Measurements from ENCODE around the gene EXTL1.

The EXTL1 gene

GRCh38 chr1:26037904-26038303 lies 16.3 kb downstream of the EXTL1 start:
- WGBS, result 92% methylated on average over 6 of the region's 6 CpGs
- Histone ChIP-seq H3K9ac (ENCODE audit: low read depth, low read length) (no peak overlapping the region), H3K4me1 (ENCODE audit: insufficient read depth, low read length) (no peaks in the 10 kb centered on the region), H3K27me3 (ENCODE audit: insufficient read depth, low read length) (peaks cover 71% of the 10 kb centered on the region), H3K4me3 (ENCODE audit: low read length) (no peak overlapping the region), H3K36me3 (ENCODE audit: insufficient read depth, low read length) (no peaks in the 10 kb centered on the region), H3K27ac (ENCODE audit: low read depth, low read length) (no peak overlapping the region), H3K9me3 (ENCODE audit: insufficient read depth, low read depth, low read length) (no peaks in the 10 kb centered on the region)

GRCh38 chr1:26038477-26038876 lies 16.9 kb downstream of the EXTL1 start:
- H3K27ac ChIP-seq (ENCODE audit: low read depth, low read length), result no peak overlapping the region
- no peaks in the 10 kb centered on the region for H3K36me3 ChIP-seq (ENCODE audit: insufficient read depth, low read length)
- peaks cover 72% of the 10 kb centered on the region for H3K27me3 ChIP-seq (ENCODE audit: insufficient read depth, low read length)
- H3K4me3 ChIP-seq (ENCODE audit: low read length), result no peak overlapping the region
- 90% methylated on average over 6 of the region's 6 CpGs for WGBS
- no peaks in the 10 kb centered on the region for H3K9me3 ChIP-seq (ENCODE audit: insufficient read depth, low read depth, low read length)
- no peak overlapping the region for H3K9ac ChIP-seq (ENCODE audit: low read depth, low read length)
- no peaks in the 10 kb centered on the region for H3K4me1 ChIP-seq (ENCODE audit: insufficient read depth, low read length)

- Histone ChIP-seq H3K9ac (ENCODE audit: low read depth, low read length) (no peak overlapping the region), H3K27ac (ENCODE audit: low read depth, low read length) (no peak overlapping the region), H3K9me3 (ENCODE audit: insufficient read depth, low read depth, low read length) (no peaks in the 10 kb centered on the region), H3K4me3 (ENCODE audit: low read length) (no peak overlapping the region), H3K27me3 (ENCODE audit: insufficient read depth, low read length) (peaks cover 72% of the 10 kb centered on the region), H3K36me3 (ENCODE audit: insufficient read depth, low read length) (no peaks in the 10 kb centered on the region), H3K4me1 (ENCODE audit: insufficient read depth, low read length) (no peaks in the 10 kb centered on the region)
- 89% methylated on average over 6 of the region's 6 CpGs for WGBS
Measured at GRCh38 chr1:26038904-26039303, 17.3 kb downstream of the EXTL1 start.

- peaks cover 80% of the 10 kb centered on the region for H3K27me3 ChIP-seq (ENCODE audit: insufficient read depth, low read length)
- H3K9ac ChIP-seq (ENCODE audit: low read depth, low read length), result no peak overlapping the region
- no peak overlapping the region for H3K4me3 ChIP-seq (ENCODE audit: low read length)
Measured at GRCh38 chr1:26041401-26041800, 19.8 kb downstream of the EXTL1 start.

GRCh38 chr1:26041978-26042377 lies 20.4 kb downstream of the EXTL1 start:
- Histone ChIP-seq H3K27ac (ENCODE audit: low read depth, low read length) (no peak overlapping the region), H3K27me3 (ENCODE audit: insufficient read depth, low read length) (peaks cover 80% of the 10 kb centered on the region), H3K4me1 (ENCODE audit: insufficient read depth, low read length) (peaks cover 2% of the 10 kb centered on the region; the same call in 1 of the 2 replicates), H3K36me3 (ENCODE audit: insufficient read depth, low read length) (no peaks in the 10 kb centered on the region), H3K4me3 (ENCODE audit: low read length) (no peak overlapping the region), H3K9me3 (ENCODE audit: insufficient read depth, low read depth, low read length) (no peaks in the 10 kb centered on the region), H3K9ac (ENCODE audit: low read depth, low read length) (no peak overlapping the region)
- 80% methylated on average over 4 of the region's 4 CpGs for WGBS

More at GRCh38 chr1:26041401-26041800, 19.8 kb downstream of the EXTL1 start:
- Histone ChIP-seq H3K4me1 (ENCODE audit: insufficient read depth, low read length) (no peaks in the 10 kb centered on the region), H3K27ac (ENCODE audit: low read depth, low read length) (no peak overlapping the region), H3K36me3 (ENCODE audit: insufficient read depth, low read length) (no peaks in the 10 kb centered on the region), H3K9me3 (ENCODE audit: insufficient read depth, low read depth, low read length) (no peaks in the 10 kb centered on the region)
- 83% methylated on average over 7 of the region's 7 CpGs for WGBS

- no peak overlapping the region for H3K9ac ChIP-seq (ENCODE audit: low read depth, low read length)
- no peaks in the 10 kb centered on the region for H3K9me3 ChIP-seq (ENCODE audit: insufficient read depth, low read depth, low read length)
- no peak overlapping the region for H3K27ac ChIP-seq (ENCODE audit: low read depth, low read length)
- no peak overlapping the region for H3K4me3 ChIP-seq (ENCODE audit: low read length)
- H3K36me3 ChIP-seq (ENCODE audit: insufficient read depth, low read length), result no peaks in the 10 kb centered on the region
- WGBS, result 96% methylated on average over 2 of the region's 2 CpGs
- peaks cover 84% of the 10 kb centered on the region for H3K27me3 ChIP-seq (ENCODE audit: insufficient read depth, low read length)
- H3K4me1 ChIP-seq (ENCODE audit: insufficient read depth, low read length), result peaks cover 2% of the 10 kb centered on the region; the same call in 1 of the 2 replicates
Measured at GRCh38 chr1:26043765-26044164, 22.2 kb downstream of the EXTL1 start.

GRCh38 chr1:26044414-26044813 lies 22.8 kb downstream of the EXTL1 start:
- Histone ChIP-seq H3K4me1 (ENCODE audit: insufficient read depth, low read length) (peaks cover 2% of the 10 kb centered on the region; the same call in 1 of the 2 replicates), H3K9ac (ENCODE audit: low read depth, low read length) (no peak overlapping the region), H3K36me3 (ENCODE audit: insufficient read depth, low read length) (no peaks in the 10 kb centered on the region), H3K27ac (ENCODE audit: low read depth, low read length) (no peak overlapping the region), H3K27me3 (ENCODE audit: insufficient read depth, low read length) (peaks cover 85% of the 10 kb centered on the region), H3K9me3 (ENCODE audit: insufficient read depth, low read depth, low read length) (no peaks in the 10 kb centered on the region), H3K4me3 (ENCODE audit: low read length) (no peak overlapping the region)
- WGBS, result 91% methylated on average over 3 of the region's 3 CpGs

- Histone ChIP-seq H3K27me3 (ENCODE audit: insufficient read depth, low read length) (peaks cover 92% of the 10 kb centered on the region), H3K4me1 (ENCODE audit: insufficient read depth, low read length) (peaks cover 2% of the 10 kb centered on the region; the same call in 1 of the 2 replicates), H3K9ac (ENCODE audit: low read depth, low read length) (no peak overlapping the region; the same call in 1 of the 2 replicates), H3K27ac (ENCODE audit: low read depth, low read length) (no peak overlapping the region), H3K36me3 (ENCODE audit: insufficient read depth, low read length) (no peaks in the 10 kb centered on the region), H3K9me3 (ENCODE audit: insufficient read depth, low read depth, low read length) (no peaks in the 10 kb centered on the region), H3K4me3 (ENCODE audit: low read length) (peak overlapping the region; percentile 45)
- WGBS, result 34% methylated on average over 29 of the region's 29 CpGs
Measured at GRCh38 chr1:26044971-26045721, 23.6 kb downstream of the EXTL1 start.

- Histone ChIP-seq H3K9me3 (ENCODE audit: insufficient read depth, low read depth, low read length) (no peaks in the 10 kb centered on the region), H3K4me3 (ENCODE audit: low read length) (peak within 1 kb of the TSS; percentile 45), H3K27ac (ENCODE audit: low read depth, low read length) (no peak within 1 kb of the TSS), H3K27me3 (ENCODE audit: insufficient read depth, low read length) (peaks cover 94% of the 10 kb centered on the region), H3K36me3 (ENCODE audit: insufficient read depth, low read length) (no peaks in the 10 kb centered on the region), H3K4me1 (ENCODE audit: insufficient read depth, low read length) (peaks cover 2% of the 10 kb centered on the region; the same call in 1 of the 2 replicates), H3K9ac (ENCODE audit: low read depth, low read length) (no peak within 1 kb of the TSS; the same call in 1 of the 2 replicates)
- 1% methylated on average over 62 of the region's 62 CpGs for whole genome bisulfite sequencing
Measured at GRCh38 chr1:26045722-26046245, 24.2 kb downstream of the EXTL1 start, which contains the start of gene SLC30A2. Gene SLC30A2 (minus strand): TSS chr1:26046118. CDS start chr1:26045896, 222 bp downstream.

- 11% methylated on average over 57 of the region's 57 CpGs for WGBS
- Histone ChIP-seq H3K9ac (ENCODE audit: low read depth, low read length) (no peak overlapping the region), H3K4me1 (ENCODE audit: insufficient read depth, low read length) (peaks cover 2% of the 10 kb centered on the region; the same call in 1 of the 2 replicates), H3K4me3 (ENCODE audit: low read length) (peak overlapping the region; percentile 45), H3K9me3 (ENCODE audit: insufficient read depth, low read depth, low read length) (no peaks in the 10 kb centered on the region), H3K27me3 (ENCODE audit: insufficient read depth, low read length) (peaks cover 89% of the 10 kb centered on the region), H3K36me3 (ENCODE audit: insufficient read depth, low read length) (no peaks in the 10 kb centered on the region), H3K27ac (ENCODE audit: low read depth, low read length) (no peak overlapping the region)
Measured at GRCh38 chr1:26046246-26047095, 24.9 kb downstream of the EXTL1 start.
